Prostate gland (tissue), 2 donors: ENCODE data around the gene ATF5.

Source experiments
- POLR2A ChIP-seq: fragments of 450-650 bp; IDR thresholded peaks from one replicate; pipeline ENCODE4 v1.6.1; 2016; ENCODE audit warnings: antibody characterized with exemption, mild to moderate bottlenecking
- POLR2AphosphoS5 ChIP-seq: sonication (generic); formaldehyde crosslinking; IDR thresholded peaks from one replicate; pipeline ENCODE4 v1.6.1; 2017; ENCODE audit warnings: antibody characterized with exemption
- TF ChIP-seq, protein P1 (sequence below), 4 experiments: fragments of 200-600 bp in 2 of 4; fragments of 450-650 bp in 2 of 4; sonication (generic) in 2 of 4; IDR thresholded peaks; 1 replicate in 3 of 4; 2 replicates in 1 of 4; pipeline ENCODE4 v1.5.1; 2016 to 2019; ENCODE audit warnings: antibody characterized with exemption in 4 of 4, mild to moderate bottlenecking in 2 of 4, moderate library complexity in 2 of 4

GRCh38 chr19:49938662-49939061 lies 9.7 kb downstream of the ATF5 start:
- TF ChIP-seq, protein P1, sequence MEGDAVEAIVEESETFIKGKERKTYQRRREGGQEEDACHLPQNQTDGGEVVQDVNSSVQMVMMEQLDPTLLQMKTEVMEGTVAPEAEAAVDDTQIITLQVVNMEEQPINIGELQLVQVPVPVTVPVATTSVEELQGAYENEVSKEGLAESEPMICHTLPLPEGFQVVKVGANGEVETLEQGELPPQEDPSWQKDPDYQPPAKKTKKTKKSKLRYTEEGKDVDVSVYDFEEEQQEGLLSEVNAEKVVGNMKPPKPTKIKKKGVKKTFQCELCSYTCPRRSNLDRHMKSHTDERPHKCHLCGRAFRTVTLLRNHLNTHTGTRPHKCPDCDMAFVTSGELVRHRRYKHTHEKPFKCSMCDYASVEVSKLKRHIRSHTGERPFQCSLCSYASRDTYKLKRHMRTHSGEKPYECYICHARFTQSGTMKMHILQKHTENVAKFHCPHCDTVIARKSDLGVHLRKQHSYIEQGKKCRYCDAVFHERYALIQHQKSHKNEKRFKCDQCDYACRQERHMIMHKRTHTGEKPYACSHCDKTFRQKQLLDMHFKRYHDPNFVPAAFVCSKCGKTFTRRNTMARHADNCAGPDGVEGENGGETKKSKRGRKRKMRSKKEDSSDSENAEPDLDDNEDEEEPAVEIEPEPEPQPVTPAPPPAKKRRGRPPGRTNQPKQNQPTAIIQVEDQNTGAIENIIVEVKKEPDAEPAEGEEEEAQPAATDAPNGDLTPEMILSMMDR (IDR thresholded peaks at IDR 0.05): no peak
- no peak for TF ChIP-seq POLR2A
- TF ChIP-seq POLR2AphosphoS5: no peak
